Measurements from ENCODE around the gene GTPBP6.
"Not testable (repeated sequence)": the region's sequence is repeated elsewhere in the genome, so short reads cannot be mapped to it uniquely, and the experiment has no call there.

GTPBP6 gene

DNA sequence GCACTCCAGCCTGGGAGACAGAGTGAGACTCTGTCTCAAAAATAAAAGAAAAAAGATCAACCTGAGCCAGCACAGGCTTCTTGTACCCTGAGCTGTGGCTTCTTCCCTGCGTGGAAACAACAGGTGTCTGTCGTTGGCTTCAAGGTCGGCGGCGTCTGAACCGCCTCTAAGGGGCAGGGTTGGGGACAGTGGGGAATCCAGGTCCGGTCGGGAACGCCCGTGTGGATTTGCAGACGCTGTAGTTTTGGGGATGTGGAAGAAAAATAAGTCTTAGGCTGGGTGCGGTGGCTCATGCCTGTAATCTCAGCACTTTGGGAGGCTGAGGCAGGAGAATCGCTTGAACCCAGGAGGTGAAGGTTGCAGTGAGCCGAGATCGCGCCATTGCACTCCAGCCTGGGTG, 54.6 kb downstream of the GTPBP6 start:
- not testable (repeated sequence) for DNase-seq (ENCODE audit: low read depth)

DNA sequence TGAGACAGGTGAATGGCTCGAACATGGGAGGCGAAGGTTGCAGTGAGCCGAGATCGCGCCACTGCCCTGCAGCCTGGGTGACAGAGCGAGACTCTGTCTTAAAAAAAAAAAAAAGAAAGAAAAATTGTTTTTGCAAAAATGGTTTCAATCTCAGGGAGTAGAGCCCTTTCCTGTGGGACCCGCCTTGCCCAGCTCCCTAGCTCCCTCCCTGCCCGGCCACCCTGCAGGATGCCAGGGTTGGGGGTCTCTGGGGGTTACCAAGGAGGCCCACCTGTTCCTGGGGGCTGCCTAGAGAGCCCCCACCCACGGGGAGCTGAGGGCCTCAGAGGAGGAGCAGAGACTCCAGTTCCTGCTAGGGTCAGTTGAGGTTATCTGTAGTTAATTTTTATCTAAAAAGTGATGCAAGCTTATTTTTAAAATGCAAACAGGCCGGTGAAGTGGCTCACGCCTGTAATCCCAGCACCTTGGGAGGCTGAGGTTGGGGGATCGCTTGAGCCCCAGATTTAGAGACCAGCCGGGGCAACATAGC, 56.2 kb downstream of the GTPBP6 start:
- no peak for DNase-seq (ENCODE audit: low read depth)

DNA sequence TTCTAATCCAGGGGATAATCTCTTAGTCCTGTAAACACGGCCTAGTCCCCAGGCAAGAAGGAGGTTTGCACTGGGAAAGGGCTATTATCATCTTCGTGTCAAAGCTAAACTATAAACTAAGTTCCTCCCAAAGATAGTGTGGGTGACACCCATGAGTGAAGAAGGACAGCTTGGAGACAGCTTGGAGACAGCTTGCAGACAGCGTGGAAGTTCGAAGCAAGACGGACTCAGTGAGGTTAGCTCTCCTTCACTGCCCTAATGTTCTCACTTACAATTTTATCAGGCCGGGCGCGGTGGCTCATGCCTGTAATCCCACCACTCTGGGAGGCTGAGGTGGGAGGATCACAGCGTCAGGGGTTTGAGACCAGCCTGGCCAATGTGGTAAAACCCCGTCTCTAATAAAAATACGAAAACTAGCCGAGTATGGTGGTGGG, 56.7 kb downstream of the GTPBP6 start:
- no peak for DNase-seq (ENCODE audit: low read depth)

DNA sequence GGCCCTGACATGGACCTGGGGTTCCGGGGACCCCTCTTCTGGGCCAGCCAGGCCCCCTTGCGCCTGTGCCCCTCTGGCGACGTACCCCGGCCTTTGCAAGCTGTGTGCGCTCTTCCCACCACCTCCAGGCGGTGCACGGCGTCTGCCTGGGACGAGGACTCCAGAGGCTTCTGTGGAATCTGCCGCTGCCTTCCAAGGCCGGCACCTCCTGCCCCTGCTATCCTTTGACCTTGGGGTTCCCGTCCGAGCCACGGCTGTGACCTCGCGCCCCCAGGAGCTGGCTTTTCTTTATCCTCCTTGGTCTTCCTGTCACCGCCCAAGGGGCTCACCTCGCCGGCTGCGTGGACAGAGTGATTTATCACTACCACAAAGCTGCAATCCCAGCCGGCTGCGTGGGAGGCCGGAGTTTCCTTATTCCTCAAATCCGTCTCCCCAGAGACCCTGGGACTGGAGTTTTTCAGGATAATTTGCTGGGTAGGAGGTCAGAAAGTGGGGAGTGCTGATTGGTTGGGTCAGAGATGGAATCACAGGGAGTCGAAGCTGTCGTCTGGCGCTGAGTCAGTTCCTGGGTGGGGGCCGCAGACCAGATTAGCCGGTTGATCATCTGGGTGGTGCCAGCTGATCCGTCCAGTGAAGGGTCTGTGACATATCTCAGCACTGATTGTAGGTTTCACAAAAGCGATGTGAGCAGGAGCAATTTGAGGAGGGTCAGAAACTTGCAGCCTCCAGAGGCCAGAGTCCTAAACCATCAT, 57.3 kb downstream of the GTPBP6 start:
- no peak for DNase-seq (ENCODE audit: low read depth)

DNA sequence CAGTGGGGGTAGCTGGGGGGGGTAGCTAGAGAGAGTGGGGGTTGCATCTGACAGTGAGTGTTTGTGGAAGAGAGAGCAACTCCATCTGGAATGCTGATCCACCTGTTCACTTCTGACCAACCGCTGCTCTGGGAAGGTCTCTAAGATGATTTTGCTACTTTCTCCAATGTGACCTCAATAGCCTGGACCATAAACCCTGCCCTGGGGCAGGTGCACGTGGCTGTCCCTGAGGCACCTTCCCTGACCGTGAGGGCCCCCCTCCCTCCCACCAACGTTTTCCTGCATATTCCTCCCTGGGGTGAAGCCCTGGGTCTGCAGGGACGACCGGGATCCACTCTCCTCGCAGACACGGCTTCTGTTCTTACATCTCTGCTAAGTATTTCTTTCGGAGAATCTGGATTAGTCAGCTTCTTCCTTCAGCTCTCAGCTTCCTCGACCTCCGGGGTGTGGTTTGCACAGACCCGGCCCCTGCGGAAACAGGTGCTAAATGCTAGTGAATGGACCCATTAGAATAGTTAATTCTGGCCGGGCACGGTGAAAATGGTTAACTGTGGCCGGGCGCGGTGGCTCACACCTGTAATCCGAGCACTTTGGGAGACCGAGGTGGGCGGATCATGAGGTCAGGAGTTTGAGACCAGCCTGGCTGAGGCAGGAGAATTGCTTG, 58.8 kb downstream of the GTPBP6 start:
- no peak for DNase-seq (ENCODE audit: low read depth)

DNA sequence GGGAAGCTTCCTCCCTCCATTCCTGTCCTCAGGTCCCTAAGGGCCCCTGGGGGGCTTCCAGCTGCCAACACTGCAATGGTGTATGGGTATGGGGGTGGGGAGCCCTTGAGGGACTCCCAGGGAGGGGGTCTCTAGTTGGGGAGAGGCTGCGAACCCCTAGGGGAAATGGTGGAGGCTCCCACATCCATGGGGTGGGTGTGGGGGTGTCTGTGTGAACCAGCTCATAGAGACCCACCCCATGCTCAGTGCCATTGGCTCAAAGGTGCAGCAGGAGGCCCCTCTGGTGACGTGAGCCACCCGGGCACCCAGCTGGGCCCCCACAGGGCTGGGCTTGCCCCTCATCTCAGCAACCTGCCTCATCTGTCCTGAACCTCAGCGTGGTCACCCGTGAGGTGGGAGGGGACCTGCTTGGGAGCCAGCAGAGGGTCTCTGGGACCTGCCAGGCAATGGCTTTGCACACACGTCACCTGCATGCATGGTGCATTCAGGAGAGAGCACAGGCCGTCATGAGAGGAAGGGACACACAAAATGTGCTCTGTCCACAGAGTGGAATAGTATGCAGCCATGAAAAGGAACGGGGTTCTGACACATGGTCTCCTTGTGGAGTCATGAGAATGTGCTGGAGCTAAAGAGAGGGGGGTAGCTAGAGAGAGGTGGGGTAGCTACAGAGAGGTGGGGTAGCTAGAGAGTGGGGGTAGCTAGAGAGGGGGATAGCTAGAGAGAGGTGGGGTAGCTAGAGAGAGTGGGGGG, 60.1 kb downstream of the GTPBP6 start:
- no peak for DNase-seq (ENCODE audit: low read depth)

DNA sequence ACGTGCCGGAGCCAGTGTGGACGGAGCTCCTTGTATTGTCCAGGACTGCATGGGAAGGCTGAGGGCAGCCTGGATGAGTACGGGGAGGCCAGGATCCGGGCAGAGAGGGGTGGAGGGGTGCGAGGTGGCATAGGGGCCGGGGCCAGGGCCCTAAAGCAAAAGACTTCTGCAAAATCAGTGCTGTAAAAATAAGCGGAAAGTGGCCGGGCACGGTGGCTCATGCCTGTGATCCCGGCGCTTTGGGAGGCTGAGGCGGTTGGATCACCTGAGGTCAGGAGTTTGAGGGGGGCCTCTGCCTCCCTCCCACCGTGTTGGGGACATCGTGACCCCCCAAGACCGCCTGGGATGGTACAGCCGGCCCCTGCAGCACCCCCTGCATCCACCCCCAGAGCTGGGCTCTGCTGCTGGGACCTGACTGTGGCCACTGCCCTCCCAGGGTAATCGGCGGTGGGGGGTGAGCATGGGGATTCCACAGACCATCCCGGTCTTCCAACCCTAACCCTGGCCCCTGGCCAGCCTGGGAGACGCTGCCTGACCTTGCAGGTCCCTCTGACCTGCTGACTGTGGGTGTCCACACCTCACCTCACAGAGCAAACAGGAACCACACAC, 60.8 kb downstream of the GTPBP6 start:
- DNase-seq (ENCODE audit: low read depth): no peak

DNA sequence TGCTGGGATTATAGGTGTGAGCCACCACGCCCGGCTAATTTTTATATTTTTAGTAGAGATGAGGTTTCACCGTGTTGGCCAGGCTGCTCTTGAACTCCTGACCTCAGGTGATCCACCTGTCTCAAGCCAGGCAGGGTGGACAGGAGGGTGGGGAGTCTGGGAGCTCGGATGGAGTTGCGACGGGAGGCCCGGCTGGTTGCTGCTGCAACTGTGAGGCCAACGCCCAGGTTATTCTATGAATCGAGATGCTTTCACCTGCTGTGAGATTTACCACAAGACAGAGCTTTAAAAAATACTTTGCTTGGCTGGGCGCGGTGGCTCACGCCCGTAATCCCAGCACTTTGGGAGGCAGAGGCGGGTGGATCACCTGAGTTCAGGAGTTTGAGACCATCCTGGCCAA, 61.5 kb downstream of the GTPBP6 start:
- DNase-seq (ENCODE audit: low read depth): not testable (repeated sequence)

DNA sequence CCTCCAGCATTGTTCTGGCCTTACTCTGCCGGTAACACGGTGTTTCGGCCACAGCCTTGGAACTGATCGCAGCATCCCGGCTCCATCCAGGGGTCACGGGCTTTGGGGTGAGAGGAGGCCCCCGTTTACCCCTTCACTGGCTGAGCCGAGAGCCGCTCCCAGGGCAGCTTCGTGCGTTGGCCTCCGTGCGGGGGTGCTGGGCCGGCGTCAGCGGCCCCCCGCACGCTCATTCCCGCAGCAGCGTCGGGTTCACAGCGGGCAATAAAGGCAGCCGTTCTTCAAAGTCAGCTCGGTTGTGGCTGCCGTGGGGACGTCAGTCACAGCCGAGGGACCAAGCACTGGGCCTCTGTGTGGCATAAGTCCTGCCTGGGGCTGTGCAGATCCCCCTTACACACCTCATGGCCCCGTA, 62.7 kb downstream of the GTPBP6 start:
- no peak for DNase-seq (ENCODE audit: low read depth)
